HEK293 (cell line): ENCODE data around the gene NAPG.

Source experiments
- KLF1 ChIP-seq: fragments of 450-650 bp; formaldehyde crosslinking; IDR thresholded peaks from 2 replicates; pipeline ENCODE4 v1.5.1; 2016; ENCODE audit warnings: missing biosample characterization, missing genetic modification characterization
- TCF7L2 ChIP-seq: IDR thresholded peaks from 2 replicates; pipeline ENCODE4 v1.6.1; 2011; ENCODE audit warnings: low read depth, mild to moderate bottlenecking, inconsistent platforms, low read length, moderate library complexity, borderline replicate concordance
- ZBTB8A ChIP-seq: fragments of 450-650 bp; formaldehyde crosslinking; IDR thresholded peaks from 2 replicates; pipeline ENCODE4 v1.5.1; 2016; ENCODE audit warnings: missing biosample characterization, missing genetic modification characterization
- ZNF600 ChIP-seq: fragments of 450-650 bp; formaldehyde crosslinking; IDR thresholded peaks from 2 replicates; pipeline ENCODE4 v1.5.1; 2016; ENCODE audit warnings: missing biosample characterization, missing genetic modification characterization
- ZNF768 ChIP-seq: fragments of 450-650 bp; formaldehyde crosslinking; IDR thresholded peaks from 2 replicates; pipeline ENCODE4 v1.5.1; 2018; ENCODE audit warnings: missing biosample characterization, mild to moderate bottlenecking, missing genetic modification characterization
- TF ChIP-seq, protein P1 (sequence below): fragments of 450-650 bp; formaldehyde crosslinking; IDR thresholded peaks from 2 replicates; pipeline ENCODE4 v1.5.1; 2016; ENCODE audit warnings: missing biosample characterization, missing genetic modification characterization
- TF ChIP-seq, protein P2 (sequence below): fragments of 450-650 bp; formaldehyde crosslinking; IDR thresholded peaks from 2 replicates; pipeline ENCODE4 v1.5.1; 2016; ENCODE audit warnings: missing biosample characterization, missing genetic modification characterization
- TF ChIP-seq, protein P3 (sequence below): fragments of 450-650 bp; formaldehyde crosslinking; IDR thresholded peaks from 2 replicates; pipeline ENCODE4 v1.5.1; 2017; ENCODE audit warnings: missing biosample characterization, missing genetic modification characterization
- TF ChIP-seq, protein P4 (sequence below): fragments of 450-650 bp; formaldehyde crosslinking; IDR thresholded peaks from 2 replicates; pipeline ENCODE4 v1.5.1; 2016; ENCODE audit warnings: missing biosample characterization, missing genetic modification characterization
- TF ChIP-seq, protein P5 (sequence below): fragments of 450-650 bp; formaldehyde crosslinking; conservative IDR thresholded peaks from 2 replicates; pipeline ENCODE4 v1.5.1; 2016; ENCODE audit warnings: low read depth, missing biosample characterization, missing genetic modification characterization

DNA sequence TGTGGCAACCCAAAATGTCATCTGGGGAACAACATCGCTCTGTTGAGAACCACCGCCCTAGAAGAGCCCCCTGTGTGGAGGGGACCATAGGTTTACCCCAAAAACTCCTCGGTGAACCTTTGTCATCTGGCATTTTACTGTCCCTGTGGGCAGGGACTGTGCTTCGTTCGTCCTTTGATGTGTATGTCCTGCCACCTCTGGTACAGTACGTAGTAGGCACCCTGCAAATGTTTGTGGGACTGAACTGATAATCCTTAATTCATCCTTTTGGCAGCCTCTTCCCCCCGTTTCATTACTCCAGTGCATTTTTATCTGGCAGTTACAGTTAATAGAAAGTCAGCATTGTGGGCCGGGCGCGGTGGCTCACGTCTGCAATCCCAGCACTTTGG is 728 bp downstream of the NAPG start:
- TF ChIP-seq, protein P1, sequence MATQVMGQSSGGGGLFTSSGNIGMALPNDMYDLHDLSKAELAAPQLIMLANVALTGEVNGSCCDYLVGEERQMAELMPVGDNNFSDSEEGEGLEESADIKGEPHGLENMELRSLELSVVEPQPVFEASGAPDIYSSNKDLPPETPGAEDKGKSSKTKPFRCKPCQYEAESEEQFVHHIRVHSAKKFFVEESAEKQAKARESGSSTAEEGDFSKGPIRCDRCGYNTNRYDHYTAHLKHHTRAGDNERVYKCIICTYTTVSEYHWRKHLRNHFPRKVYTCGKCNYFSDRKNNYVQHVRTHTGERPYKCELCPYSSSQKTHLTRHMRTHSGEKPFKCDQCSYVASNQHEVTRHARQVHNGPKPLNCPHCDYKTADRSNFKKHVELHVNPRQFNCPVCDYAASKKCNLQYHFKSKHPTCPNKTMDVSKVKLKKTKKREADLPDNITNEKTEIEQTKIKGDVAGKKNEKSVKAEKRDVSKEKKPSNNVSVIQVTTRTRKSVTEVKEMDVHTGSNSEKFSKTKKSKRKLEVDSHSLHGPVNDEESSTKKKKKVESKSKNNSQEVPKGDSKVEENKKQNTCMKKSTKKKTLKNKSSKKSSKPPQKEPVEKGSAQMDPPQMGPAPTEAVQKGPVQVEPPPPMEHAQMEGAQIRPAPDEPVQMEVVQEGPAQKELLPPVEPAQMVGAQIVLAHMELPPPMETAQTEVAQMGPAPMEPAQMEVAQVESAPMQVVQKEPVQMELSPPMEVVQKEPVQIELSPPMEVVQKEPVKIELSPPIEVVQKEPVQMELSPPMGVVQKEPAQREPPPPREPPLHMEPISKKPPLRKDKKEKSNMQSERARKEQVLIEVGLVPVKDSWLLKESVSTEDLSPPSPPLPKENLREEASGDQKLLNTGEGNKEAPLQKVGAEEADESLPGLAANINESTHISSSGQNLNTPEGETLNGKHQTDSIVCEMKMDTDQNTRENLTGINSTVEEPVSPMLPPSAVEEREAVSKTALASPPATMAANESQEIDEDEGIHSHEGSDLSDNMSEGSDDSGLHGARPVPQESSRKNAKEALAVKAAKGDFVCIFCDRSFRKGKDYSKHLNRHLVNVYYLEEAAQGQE (tag by site-specific recombination) = no peak
- TF ChIP-seq, protein P2, sequence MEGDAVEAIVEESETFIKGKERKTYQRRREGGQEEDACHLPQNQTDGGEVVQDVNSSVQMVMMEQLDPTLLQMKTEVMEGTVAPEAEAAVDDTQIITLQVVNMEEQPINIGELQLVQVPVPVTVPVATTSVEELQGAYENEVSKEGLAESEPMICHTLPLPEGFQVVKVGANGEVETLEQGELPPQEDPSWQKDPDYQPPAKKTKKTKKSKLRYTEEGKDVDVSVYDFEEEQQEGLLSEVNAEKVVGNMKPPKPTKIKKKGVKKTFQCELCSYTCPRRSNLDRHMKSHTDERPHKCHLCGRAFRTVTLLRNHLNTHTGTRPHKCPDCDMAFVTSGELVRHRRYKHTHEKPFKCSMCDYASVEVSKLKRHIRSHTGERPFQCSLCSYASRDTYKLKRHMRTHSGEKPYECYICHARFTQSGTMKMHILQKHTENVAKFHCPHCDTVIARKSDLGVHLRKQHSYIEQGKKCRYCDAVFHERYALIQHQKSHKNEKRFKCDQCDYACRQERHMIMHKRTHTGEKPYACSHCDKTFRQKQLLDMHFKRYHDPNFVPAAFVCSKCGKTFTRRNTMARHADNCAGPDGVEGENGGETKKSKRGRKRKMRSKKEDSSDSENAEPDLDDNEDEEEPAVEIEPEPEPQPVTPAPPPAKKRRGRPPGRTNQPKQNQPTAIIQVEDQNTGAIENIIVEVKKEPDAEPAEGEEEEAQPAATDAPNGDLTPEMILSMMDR (tag by site-specific recombination) = peak; percentile 9; the same call in 1 of the 2 replicates
- no peak for TF ChIP-seq KLF1 (tag by site-specific recombination)
- TF ChIP-seq TCF7L2 = no peak
- TF ChIP-seq ZBTB8A (tag by site-specific recombination) = no peak
- no peak for TF ChIP-seq ZNF768 (tag by site-specific recombination)
- TF ChIP-seq, protein P3, sequence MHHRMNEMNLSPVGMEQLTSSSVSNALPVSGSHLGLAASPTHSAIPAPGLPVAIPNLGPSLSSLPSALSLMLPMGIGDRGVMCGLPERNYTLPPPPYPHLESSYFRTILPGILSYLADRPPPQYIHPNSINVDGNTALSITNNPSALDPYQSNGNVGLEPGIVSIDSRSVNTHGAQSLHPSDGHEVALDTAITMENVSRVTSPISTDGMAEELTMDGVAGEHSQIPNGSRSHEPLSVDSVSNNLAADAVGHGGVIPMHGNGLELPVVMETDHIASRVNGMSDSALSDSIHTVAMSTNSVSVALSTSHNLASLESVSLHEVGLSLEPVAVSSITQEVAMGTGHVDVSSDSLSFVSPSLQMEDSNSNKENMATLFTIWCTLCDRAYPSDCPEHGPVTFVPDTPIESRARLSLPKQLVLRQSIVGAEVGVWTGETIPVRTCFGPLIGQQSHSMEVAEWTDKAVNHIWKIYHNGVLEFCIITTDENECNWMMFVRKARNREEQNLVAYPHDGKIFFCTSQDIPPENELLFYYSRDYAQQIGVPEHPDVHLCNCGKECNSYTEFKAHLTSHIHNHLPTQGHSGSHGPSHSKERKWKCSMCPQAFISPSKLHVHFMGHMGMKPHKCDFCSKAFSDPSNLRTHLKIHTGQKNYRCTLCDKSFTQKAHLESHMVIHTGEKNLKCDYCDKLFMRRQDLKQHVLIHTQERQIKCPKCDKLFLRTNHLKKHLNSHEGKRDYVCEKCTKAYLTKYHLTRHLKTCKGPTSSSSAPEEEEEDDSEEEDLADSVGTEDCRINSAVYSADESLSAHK (tag by site-specific recombination) = no peak
- TF ChIP-seq, protein P4, sequence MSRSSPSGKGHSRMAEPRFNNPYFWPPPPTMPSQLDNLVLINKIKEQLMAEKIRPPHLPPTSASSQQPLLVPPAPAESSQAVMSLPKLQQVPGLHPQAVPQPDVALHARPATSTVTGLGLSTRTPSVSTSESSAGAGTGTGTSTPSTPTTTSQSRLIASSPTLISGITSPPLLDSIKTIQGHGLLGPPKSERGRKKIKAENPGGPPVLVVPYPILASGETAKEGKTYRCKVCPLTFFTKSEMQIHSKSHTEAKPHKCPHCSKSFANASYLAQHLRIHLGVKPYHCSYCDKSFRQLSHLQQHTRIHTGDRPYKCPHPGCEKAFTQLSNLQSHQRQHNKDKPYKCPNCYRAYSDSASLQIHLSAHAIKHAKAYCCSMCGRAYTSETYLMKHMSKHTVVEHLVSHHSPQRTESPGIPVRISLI (tag by site-specific recombination) = no peak
- no peak for TF ChIP-seq ZNF600 (tag by site-specific recombination)
- TF ChIP-seq, protein P5, sequence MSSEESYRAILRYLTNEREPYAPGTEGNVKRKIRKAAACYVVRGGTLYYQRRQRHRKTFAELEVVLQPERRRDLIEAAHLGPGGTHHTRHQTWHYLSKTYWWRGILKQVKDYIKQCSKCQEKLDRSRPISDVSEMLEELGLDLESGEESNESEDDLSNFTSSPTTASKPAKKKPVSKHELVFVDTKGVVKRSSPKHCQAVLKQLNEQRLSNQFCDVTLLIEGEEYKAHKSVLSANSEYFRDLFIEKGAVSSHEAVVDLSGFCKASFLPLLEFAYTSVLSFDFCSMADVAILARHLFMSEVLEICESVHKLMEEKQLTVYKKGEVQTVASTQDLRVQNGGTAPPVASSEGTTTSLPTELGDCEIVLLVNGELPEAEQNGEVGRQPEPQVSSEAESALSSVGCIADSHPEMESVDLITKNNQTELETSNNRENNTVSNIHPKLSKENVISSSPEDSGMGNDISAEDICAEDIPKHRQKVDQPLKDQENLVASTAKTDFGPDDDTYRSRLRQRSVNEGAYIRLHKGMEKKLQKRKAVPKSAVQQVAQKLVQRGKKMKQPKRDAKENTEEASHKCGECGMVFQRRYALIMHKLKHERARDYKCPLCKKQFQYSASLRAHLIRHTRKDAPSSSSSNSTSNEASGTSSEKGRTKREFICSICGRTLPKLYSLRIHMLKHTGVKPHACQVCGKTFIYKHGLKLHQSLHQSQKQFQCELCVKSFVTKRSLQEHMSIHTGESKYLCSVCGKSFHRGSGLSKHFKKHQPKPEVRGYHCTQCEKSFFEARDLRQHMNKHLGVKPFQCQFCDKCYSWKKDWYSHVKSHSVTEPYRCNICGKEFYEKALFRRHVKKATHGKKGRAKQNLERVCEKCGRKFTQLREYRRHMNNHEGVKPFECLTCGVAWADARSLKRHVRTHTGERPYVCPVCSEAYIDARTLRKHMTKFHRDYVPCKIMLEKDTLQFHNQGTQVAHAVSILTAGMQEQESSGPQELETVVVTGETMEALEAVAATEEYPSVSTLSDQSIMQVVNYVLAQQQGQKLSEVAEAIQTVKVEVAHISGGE (tag by site-specific recombination) = no peak
